Measurements from ENCODE around the gene MYH8.

The MYH8 gene

GRCh38 chr17:10384175-10384574 lies 37.6 kb downstream of the MYH8 start:
- H3K4me3 ChIP-seq (ENCODE audit: low read depth, low read length) = no peak overlapping the region
- no peak for TF ChIP-seq CTCF (IDR thresholded peaks at IDR 0.05; ENCODE audit: low read depth, low read length)

DNA sequence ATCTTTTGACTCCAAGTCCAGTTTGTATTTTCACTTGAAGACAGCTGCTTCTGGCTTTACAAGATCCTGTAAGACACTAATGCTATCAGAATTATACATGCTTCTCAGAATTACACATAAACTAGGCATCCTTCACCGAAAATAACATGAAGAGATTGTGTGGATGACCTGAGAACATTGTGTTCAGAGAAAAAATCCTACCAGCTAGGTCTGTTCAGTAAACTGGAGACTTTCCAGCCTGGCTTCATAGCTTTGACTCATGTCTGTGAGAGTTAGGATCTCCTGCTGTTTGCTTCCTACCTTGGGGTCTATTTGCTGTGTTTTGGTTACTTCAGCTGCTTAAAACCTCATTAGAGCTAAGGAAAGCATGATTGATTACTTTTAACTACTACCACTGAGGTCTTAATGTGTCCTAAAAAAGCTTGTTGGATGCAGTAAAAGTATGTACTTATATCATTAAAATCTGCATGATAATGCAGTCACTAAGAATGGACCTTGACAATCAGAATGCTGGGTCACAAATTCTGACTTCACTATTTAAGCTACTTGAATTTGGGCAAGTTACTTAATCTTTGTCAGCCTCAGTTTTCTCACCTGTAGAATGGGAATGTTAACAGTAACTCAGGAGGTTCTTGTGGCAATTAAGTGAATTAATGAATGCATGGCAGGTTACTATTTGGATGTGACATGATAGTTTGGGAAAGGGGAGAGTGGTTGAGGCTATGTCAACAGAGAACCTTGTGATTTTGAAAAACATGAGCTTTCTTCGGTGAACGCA lies 40.9 kb downstream of the MYH8 start:
- no peak overlapping the region for H3K4me3 ChIP-seq (ENCODE audit: low read depth, low read length)
- TF ChIP-seq CTCF (IDR thresholded peaks at IDR 0.05; ENCODE audit: low read depth, low read length) = no peak

- TF ChIP-seq CTCF (IDR thresholded peaks at IDR 0.05; ENCODE audit: low read depth, low read length) = no peak
Measured at GRCh38 chr17:10372906-10373305, 48.8 kb downstream of the MYH8 start, which contains the start of gene MYH13. Gene MYH13, minus strand, starts transcription at chr17:10373006. Its CDS starts 8,476 bp downstream, at chr17:10364530.

GRCh38 chr17:10370016-10370608 lies 51.6 kb downstream of the MYH8 start:
- H3K4me3 ChIP-seq (ENCODE audit: low read depth, low read length) = no peak overlapping the region
- no peak for TF ChIP-seq CTCF (IDR thresholded peaks at IDR 0.05; ENCODE audit: low read depth, low read length)

More at GRCh38 chr17:10372906-10373305, 48.8 kb downstream of the MYH8 start, which contains the start of gene MYH13:
- no peak within 1 kb of the TSS for H3K4me3 ChIP-seq (ENCODE audit: low read depth, low read length)

GRCh38 chr17:10369239-10369638 lies 52.5 kb downstream of the MYH8 start:
- no peak overlapping the region for H3K4me3 ChIP-seq (ENCODE audit: low read depth, low read length)
- TF ChIP-seq CTCF (IDR thresholded peaks at IDR 0.05; ENCODE audit: low read depth, low read length) = no peak

DNA sequence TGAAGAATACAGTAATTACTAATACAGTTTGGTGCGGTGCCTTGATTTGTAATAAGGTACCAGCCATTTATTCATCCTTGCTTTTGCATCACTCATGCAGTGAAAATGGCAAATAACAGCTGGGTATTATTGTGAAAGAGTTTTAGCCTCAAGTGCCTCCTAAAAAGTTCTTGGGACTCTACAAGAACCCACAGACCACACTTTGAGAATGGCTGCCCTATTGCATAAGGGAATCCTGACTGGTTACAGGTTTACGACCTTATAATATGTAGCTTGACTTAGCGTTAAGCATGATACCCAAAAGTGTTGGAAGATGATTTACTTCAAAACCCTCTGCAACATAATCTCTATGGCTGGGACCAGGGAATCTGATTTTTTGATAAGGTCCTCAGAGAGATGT lies 53.2 kb downstream of the MYH8 start:
- no peak overlapping the region for H3K4me3 ChIP-seq (ENCODE audit: low read depth, low read length)
- no peak for TF ChIP-seq CTCF (IDR thresholded peaks at IDR 0.05; ENCODE audit: low read depth, low read length)

GRCh38 chr17:10360578-10360977 lies 61.2 kb downstream of the MYH8 start:
- TF ChIP-seq CTCF (IDR thresholded peaks at IDR 0.05; ENCODE audit: low read depth, low read length) = no peak

More at GRCh38 chr17:10360578-10360977, 61.2 kb downstream of the MYH8 start:
- H3K4me3 ChIP-seq (ENCODE audit: low read depth, low read length) = no peak overlapping the region
